ENCODE results near the gene ZDHHC22.
A peak's percentile ranks its signal among the peaks of the same experiment; 100 is the strongest.

Gene ZDHHC22, protein sequence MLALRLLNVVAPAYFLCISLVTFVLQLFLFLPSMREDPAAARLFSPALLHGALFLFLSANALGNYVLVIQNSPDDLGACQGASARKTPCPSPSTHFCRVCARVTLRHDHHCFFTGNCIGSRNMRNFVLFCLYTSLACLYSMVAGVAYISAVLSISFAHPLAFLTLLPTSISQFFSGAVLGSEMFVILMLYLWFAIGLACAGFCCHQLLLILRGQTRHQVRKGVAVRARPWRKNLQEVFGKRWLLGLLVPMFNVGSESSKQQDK

DNA sequence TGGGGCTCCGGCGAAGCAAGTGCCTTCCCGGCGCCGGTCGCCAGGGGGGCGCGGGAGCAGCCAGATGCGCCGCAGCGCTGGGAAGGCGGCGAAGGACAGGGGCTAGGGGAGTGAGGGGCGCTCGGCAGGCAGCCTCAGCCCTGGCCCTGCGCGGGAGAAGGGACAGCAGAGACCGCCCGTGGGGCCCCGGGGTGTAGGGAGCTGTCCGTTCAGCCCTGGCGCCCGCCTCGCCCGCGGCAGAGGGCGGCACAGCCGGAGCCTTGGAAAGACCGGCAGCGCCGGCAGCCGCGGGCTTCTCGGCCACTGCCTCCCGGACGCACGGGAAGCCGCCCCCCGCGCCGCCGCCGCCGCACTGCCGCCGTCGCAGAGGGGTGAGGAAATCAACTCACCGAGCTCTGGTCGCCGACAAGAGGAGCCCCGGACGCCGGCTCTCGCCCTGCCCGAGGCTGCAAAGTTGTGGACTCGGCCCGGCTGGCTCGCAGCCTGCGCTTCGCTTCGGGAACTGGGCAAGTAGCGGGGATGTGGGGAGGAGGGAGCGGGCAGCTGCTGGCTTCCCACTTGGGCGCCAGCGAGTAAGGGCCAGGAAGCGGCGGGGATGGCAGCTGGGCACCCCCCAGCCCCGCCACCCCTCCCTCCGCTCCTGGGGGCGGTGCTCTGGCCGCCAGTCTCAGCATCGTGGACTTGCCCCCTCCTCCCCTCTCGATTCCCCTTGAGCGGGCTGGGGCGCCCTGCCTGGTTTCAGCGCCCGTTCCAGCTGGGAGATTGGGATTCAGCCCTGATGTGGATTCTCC, at the start of gene ZDHHC22:
ZDHHC22 (minus strand) TSS at position 578 of the 791 bp plus-strand sequence. CDS start 2,053 bp downstream, outside the sequence.
- Mint-ChIP-seq H3K9me3 (no peaks in the 10 kb centered on the region), H3K36me3 (ENCODE audit: insufficient read depth) (peaks cover 2% of the 10 kb centered on the region), H3K4me3 (peak within 1 kb of the TSS; percentile 56), H3K27ac (ENCODE audit: low read depth) (no peak within 1 kb of the TSS), H3K4me1 (peaks cover 18% of the 10 kb centered on the region), H3K27me3 (peaks cover 92% of the 10 kb centered on the region)
- no peak for DNase-seq (ENCODE audit: low spot score in 2 of 2)
- no peak for ATAC-seq (replicated peaks; ENCODE audit: extremely low read depth, poor library complexity, severe bottlenecking)

DNA sequence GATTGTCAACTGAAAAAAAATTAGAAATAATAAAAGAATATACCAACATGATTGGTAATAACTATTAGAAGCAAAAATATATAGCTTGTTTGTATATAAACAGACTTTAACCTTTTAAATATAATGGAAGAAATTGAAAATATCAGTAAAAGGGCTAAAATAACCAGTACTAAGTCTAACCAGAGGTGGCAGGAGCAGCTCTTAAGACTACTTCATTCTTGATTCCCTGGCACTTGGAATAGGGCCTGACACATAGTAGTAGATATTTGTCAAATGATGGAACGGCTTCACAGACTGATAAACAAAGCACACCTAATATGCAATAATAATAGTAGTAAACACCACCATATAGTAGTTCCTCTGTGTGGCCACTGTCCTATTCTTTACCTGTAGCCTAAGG, 49.4 kb upstream of the ZDHHC22 start:
- no peak overlapping the region for H3K27ac Mint-ChIP-seq (ENCODE audit: low read depth)
- DNase-seq (ENCODE audit: low spot score in 2 of 2) (no peak), ATAC-seq (replicated peaks; ENCODE audit: extremely low read depth, poor library complexity, severe bottlenecking) (no peak)
- H3K4me1 Mint-ChIP-seq = peaks cover 5% of the 10 kb centered on the region
- H3K4me3 Mint-ChIP-seq = no peak overlapping the region
- H3K9me3 Mint-ChIP-seq = no peaks in the 10 kb centered on the region
- H3K27me3 Mint-ChIP-seq = peaks cover 15% of the 10 kb centered on the region
- H3K36me3 Mint-ChIP-seq (ENCODE audit: insufficient read depth) = peaks cover 1% of the 10 kb centered on the region

DNA sequence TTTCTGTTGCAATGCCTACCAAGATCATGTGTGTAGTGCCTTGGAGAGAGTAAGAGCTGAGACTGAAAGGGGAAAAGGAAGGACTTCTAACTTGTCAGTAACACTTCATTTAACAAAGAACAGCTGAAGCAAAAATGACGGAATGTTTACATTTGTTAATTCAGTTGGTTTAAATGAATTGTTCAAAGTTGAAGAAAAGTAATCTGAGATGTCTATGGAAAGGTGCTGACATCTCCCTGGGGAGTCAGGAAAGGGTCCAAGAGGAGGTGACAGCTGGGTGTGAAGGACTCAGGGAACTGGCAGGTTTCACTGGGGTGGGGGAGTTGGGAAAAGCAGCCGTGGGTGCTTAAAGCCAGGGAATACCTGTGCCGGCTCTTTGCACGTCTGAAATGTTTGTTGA, 47.9 kb upstream of the ZDHHC22 start:
- no peak for DNase-seq (ENCODE audit: low spot score in 2 of 2)
- H3K27ac Mint-ChIP-seq (ENCODE audit: low read depth) = no peak overlapping the region
- H3K9me3 Mint-ChIP-seq = no peaks in the 10 kb centered on the region
- no peak for ATAC-seq (replicated peaks; ENCODE audit: extremely low read depth, poor library complexity, severe bottlenecking)
- peaks cover 15% of the 10 kb centered on the region for H3K4me1 Mint-ChIP-seq
- no peak overlapping the region for H3K4me3 Mint-ChIP-seq
- H3K27me3 Mint-ChIP-seq = peaks cover 11% of the 10 kb centered on the region
- H3K36me3 Mint-ChIP-seq (ENCODE audit: insufficient read depth) = no peaks in the 10 kb centered on the region

DNA sequence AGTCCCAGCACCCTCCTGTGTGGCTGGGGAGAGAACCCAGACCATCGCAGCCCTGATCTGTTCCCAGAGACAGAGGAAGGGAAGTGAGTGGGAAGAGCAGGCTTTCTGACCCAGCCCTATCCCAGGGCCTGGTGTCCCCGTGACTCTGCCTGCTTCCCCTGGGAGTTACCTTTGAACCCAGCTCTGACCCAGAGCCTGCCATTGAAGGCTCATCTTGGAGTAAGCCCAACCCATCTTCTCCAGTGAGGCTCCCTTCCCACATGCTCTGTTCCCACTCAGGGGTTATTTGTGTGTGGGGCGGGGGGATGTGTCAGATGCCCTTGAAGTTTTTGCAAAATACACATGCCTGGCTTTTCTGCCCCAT, 46.0 kb upstream of the ZDHHC22 start:
- Mint-ChIP-seq H3K36me3 (ENCODE audit: insufficient read depth) (peaks cover 2% of the 10 kb centered on the region), H3K9me3 (no peaks in the 10 kb centered on the region), H3K27ac (ENCODE audit: low read depth) (no peak overlapping the region), H3K4me1 (peaks cover 23% of the 10 kb centered on the region), H3K27me3 (peaks cover 9% of the 10 kb centered on the region), H3K4me3 (no peak overlapping the region)
- DNase-seq (ENCODE audit: low spot score in 2 of 2) (no peak), ATAC-seq (replicated peaks; ENCODE audit: extremely low read depth, poor library complexity, severe bottlenecking) (no peak)

DNA sequence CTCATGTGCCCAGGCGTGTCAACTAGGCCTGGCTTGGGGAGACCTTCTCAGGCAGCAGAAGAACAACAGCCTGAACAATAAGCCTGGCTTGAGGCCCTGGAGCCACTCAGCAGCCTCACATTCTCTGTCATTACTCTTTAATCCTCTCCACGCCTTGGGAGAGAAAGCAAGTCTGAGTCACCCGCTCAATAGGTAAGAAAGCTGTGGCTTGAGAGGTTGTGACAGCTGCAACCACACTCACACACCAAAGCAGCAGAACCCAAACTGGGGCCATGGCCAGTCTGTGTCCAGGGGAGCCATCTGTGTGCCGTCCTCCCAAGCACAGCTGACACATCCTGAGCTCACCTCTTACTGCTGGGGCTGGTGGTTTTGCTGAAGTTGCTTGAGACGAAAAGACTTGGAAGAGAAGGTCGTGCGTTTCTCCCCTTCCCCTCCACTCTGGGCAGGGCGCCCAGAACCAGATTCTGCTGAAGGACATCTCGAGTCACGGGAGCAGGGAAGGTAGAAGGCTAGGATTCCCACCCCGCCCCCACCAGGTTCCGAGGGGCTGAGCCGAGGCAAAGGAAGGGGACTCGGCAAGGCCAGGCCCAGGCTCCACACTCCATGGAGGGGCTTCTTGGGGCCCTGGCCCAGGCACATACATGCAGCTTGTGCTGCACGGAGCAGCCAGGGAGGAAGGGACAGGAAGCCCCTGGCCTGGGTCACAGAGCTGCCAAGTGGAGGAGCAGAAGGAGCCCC, 45.5 kb upstream of the ZDHHC22 start:
- no peak for DNase-seq (ENCODE audit: low spot score in 2 of 2)
- Mint-ChIP-seq H3K4me1 (peaks cover 23% of the 10 kb centered on the region), H3K27me3 (peaks cover 9% of the 10 kb centered on the region), H3K36me3 (ENCODE audit: insufficient read depth) (peaks cover 2% of the 10 kb centered on the region), H3K4me3 (no peak overlapping the region), H3K27ac (ENCODE audit: low read depth) (no peak overlapping the region), H3K9me3 (no peaks in the 10 kb centered on the region)
- ATAC-seq (replicated peaks; ENCODE audit: extremely low read depth, poor library complexity, severe bottlenecking) = no peak

DNA sequence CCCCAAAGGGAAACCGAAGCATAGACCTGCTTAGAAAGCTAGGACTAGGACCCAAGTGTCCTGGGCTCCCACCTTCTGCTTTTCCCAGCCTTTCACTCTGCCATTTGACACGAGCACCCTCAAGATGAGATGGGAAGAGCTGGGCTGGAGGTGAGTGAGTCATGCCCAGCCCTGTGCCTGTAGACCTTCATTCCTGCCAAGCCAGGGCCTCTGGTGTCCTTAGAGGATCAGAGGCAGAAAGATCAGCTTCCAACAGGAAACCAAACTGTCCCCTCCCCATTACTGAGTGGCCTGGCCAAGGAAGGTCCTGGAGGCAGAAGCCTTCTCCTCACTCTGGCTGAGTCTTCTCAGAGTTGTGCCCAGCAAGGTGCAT, 43.5 kb upstream of the ZDHHC22 start:
- ATAC-seq (replicated peaks; ENCODE audit: extremely low read depth, poor library complexity, severe bottlenecking) = no peak
- Mint-ChIP-seq H3K9me3 (no peaks in the 10 kb centered on the region), H3K4me3 (peak overlapping the region; percentile 57), H3K27me3 (peaks cover 9% of the 10 kb centered on the region), H3K36me3 (ENCODE audit: insufficient read depth) (peaks cover 2% of the 10 kb centered on the region), H3K27ac (ENCODE audit: low read depth) (peak overlapping the region; percentile 16), H3K4me1 (peaks cover 31% of the 10 kb centered on the region)
- DNase-seq (ENCODE audit: low spot score in 2 of 2) = no peak

DNA sequence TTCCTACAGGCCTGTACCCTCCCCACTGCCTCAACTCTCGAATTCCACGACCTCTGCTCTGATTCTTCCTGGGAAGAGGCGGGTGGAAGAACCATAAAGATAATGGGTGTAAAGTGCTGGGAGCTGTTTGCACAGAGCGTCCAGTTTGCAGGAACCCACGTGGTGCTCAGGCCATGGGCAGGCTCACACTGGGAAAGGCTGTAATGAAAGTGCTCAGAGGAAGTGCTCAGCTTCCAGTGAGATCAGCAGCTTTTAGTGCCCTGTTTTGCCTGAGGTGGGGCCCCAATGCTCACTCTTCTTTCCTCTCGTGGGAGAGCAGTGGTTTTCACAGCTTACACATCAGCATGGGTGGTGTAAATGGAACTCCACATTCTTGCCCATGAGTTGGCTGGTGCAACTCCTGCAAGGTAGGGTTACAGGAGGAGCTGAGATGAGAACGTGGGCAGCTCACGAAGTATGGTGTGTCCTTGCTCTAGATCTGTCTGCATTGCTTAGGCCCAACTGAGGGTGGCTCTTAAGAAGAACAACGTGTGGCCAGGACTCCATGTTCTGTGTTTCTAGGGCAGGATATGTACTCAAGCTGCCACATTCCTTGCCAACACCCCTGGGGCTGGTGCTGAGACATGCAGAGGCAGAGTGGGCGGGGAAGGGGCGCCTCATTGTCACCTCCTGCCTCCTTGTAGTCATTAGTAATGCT, 43.0 kb upstream of the ZDHHC22 start:
- no peak for ATAC-seq (replicated peaks; ENCODE audit: extremely low read depth, poor library complexity, severe bottlenecking)
- Mint-ChIP-seq H3K4me1 (peaks cover 31% of the 10 kb centered on the region), H3K27me3 (peaks cover 5% of the 10 kb centered on the region), H3K27ac (ENCODE audit: low read depth) (peak overlapping the region; percentile 16), H3K36me3 (ENCODE audit: insufficient read depth) (peaks cover 2% of the 10 kb centered on the region), H3K9me3 (no peaks in the 10 kb centered on the region), H3K4me3 (peak overlapping the region; percentile 57)
- no peak for DNase-seq (ENCODE audit: low spot score in 2 of 2)

DNA sequence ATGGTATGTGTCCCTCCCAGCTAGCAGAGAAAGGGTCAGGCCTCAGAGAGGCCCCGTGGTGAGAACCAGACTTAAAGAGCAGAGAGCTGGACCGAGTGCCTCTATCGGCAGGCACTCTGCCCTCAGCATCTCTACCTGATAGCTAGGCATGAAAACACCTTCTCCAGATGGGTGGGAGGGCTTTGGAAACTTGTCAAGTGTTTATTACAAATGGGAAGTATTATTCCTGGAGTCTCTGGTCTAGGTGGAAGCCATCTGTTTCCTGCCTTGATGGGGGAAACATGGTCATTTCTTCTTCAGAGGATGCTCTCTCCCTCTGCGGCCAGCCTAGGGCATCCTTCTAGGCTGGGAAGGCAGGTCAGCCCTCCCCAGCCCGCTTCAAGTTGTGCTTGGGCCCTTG, 42.3 kb upstream of the ZDHHC22 start:
- Mint-ChIP-seq H3K27me3 (peaks cover under 1% of the 10 kb centered on the region), H3K4me1 (peaks cover 31% of the 10 kb centered on the region), H3K36me3 (ENCODE audit: insufficient read depth) (peaks cover 2% of the 10 kb centered on the region), H3K4me3 (peak overlapping the region; percentile 57), H3K9me3 (no peaks in the 10 kb centered on the region), H3K27ac (ENCODE audit: low read depth) (peak overlapping the region; percentile 32)
- DNase-seq (ENCODE audit: low spot score in 2 of 2) = no peak
- ATAC-seq (replicated peaks; ENCODE audit: extremely low read depth, poor library complexity, severe bottlenecking) = no peak

DNA sequence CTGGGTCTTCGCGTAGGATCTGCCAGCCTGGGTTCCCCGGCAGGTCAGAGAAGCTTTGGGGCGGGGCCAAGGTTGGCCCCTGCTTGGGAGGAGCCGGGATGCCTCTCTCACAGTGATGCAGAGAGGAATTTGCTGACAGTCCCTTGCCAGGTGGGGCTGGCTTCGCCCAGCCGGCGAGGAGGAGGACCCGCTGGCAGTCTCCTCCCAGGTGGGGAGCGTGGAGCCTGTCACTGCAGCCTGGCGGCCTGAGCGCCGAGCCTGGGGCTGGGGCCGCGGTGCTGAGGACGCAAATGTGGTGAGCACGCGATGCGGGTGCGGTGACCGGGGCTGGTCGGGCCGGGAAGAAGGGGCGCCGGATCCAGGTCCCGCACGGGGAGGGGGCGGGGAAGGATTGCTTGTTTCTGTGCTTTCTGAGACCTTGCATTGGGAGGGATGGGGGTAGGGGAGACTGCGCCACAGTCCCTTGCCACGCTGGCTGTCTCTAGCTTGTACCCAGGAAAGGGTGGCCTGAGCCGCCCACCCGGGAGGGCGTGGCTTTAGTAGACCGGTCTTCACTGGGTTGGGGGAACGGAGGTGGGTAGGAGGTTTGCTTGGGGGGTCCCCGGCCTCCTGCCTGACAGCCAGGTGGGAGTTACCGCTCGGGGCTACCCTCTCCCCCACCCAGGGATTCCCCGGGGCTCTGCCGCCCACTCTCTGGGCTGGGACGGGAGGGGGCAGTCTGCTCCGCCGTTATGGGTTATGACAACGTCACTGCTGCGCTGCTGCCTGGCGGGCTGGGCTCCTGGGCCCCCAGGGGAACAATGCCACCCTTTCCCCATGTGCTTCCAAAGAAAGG, 40.2 kb upstream of the ZDHHC22 start, which contains the start of gene TMEM63C:
TMEM63C (plus strand) TSS at position 196 of the 835 bp plus-strand sequence. CDS start 37,016 bp downstream, outside the sequence.
- Mint-ChIP-seq H3K4me1 (peaks cover 31% of the 10 kb centered on the region), H3K9me3 (no peaks in the 10 kb centered on the region), H3K4me3 (peak within 1 kb of the TSS; percentile 82), H3K27ac (ENCODE audit: low read depth) (peak within 1 kb of the TSS; percentile 53), H3K27me3 (peaks cover 15% of the 10 kb centered on the region), H3K36me3 (ENCODE audit: insufficient read depth) (peaks cover 2% of the 10 kb centered on the region)
- peak in 1 of 2 donors; percentile 41 for DNase-seq (ENCODE audit: low spot score in 2 of 2)
- ATAC-seq (replicated peaks; ENCODE audit: extremely low read depth, poor library complexity, severe bottlenecking) = peak; percentile 77

DNA sequence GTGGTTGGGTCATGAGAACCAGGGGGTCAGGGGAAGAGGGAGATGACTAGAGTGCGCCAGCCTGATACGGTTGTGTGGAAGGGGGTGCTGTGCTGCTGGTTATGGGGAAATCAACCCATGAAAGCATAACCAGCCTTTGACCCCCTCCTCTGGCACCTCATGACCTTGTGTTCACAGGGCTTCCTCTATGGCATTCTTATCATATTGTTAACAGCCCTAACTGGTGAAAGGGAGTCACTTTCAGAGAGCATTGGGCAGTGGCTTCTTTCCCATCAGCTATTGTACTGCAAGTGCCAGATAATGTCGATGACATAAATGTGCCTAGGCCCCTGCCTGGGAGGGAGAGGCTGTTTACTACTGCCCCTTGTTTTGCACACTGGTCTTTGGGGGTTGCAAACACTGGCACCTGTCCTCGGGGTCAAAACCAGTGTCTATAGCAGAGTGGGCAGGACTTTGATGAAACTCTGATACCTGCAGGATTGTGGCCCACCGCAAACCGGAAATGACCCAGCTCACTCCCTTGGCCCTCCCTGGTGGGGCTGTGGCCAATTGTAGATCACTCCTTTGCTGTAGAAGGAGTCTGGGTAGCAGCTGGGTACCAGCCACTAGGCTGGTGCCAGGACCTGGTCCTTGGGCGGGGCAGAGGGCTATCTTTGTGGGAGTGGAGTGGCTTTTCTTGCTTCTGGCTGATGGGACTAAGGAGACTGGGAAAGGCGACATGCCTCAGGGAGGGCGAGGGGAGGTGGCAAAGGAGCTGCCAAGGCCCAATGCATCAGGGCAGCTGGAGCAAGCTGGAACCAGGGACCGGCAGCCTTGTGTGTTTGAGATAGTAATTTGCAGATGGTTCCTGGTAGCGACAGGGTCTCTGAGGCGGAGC, 39.4 kb upstream of the ZDHHC22 start:
- ATAC-seq (replicated peaks; ENCODE audit: extremely low read depth, poor library complexity, severe bottlenecking) = no peak
- peak overlapping the region; percentile 53 for H3K27ac Mint-ChIP-seq (ENCODE audit: low read depth)

DNA sequence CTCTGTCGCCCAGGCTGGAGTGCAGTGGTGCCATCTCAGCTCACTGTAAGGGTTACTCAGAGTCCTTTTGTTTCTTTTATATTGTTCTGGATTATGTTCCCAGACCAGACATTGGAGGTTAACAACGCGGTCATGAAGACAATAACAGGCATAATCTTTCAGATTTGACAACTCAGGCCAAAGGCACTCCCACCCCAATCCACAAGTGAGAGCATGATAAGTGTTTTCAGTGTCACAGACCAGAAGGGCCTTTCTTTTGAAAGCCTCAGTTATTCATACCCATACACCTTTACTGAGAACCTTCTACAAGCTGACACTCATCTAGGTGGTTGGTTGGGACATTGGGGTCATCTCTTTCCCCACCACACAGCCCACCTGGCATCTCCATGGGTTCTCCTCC, 37.1 kb upstream of the ZDHHC22 start:
- H3K27ac Mint-ChIP-seq (ENCODE audit: low read depth) = peak overlapping the region; percentile 30
- H3K4me1 Mint-ChIP-seq = peaks cover 17% of the 10 kb centered on the region
- DNase-seq (ENCODE audit: low spot score in 2 of 2) (no peak), ATAC-seq (replicated peaks; ENCODE audit: extremely low read depth, poor library complexity, severe bottlenecking) (no peak)
- H3K27me3 Mint-ChIP-seq = peaks cover 17% of the 10 kb centered on the region
- no peaks in the 10 kb centered on the region for H3K9me3 Mint-ChIP-seq
- peaks cover 2% of the 10 kb centered on the region for H3K36me3 Mint-ChIP-seq (ENCODE audit: insufficient read depth)
- no peak overlapping the region for H3K4me3 Mint-ChIP-seq

More for the DNA sequence above, 39.4 kb upstream of the ZDHHC22 start:
- H3K36me3 Mint-ChIP-seq (ENCODE audit: insufficient read depth) = peaks cover 2% of the 10 kb centered on the region
- peaks cover 31% of the 10 kb centered on the region for H3K4me1 Mint-ChIP-seq
- no peak for DNase-seq (ENCODE audit: low spot score in 2 of 2)
- no peaks in the 10 kb centered on the region for H3K9me3 Mint-ChIP-seq
- peak overlapping the region; percentile 82 for H3K4me3 Mint-ChIP-seq
- H3K27me3 Mint-ChIP-seq = peaks cover 15% of the 10 kb centered on the region
